Endothelial cell (in vitro differentiated cells): ENCODE data around the gene TCTA. TPM values are rescaled to one million over a fixed set of nuclear protein-coding genes. Genes with fewer than 3 reads are reported as not detected.

Source experiments
- DNase-seq: peaks from one replicate; pipeline ENCODE4 v3.0.0; 2021; ENCODE audit warnings: low spot score
- H3K27ac Mint-ChIP-seq: one replicate; pipeline ENCODE4 v1.8.0; 2021; ENCODE audit warnings: mixed read lengths, inconsistent platforms; ENCODE audit not compliant: unreplicated experiment
- H3K27me3 Mint-ChIP-seq: one replicate; pipeline ENCODE4 v1.8.0; 2021; ENCODE audit warnings: mild to moderate bottlenecking, moderate library complexity, mixed read lengths, inconsistent platforms; ENCODE audit not compliant: unreplicated experiment
- H3K36me3 Mint-ChIP-seq: one replicate; pipeline ENCODE4 v1.8.0; 2021; ENCODE audit warnings: mild to moderate bottlenecking, low read depth, mixed read lengths, inconsistent platforms; ENCODE audit not compliant: unreplicated experiment
- H3K4me1 Mint-ChIP-seq: one replicate; pipeline ENCODE4 v1.8.0; 2021; ENCODE audit warnings: mild to moderate bottlenecking, mixed read lengths, inconsistent platforms; ENCODE audit not compliant: unreplicated experiment
- H3K4me3 Mint-ChIP-seq: one replicate; pipeline ENCODE4 v1.8.0; 2021; ENCODE audit warnings: mild to moderate bottlenecking, mixed read lengths, inconsistent platforms; ENCODE audit not compliant: unreplicated experiment
- H3K9me3 Mint-ChIP-seq: one replicate; pipeline ENCODE4 v1.8.0; 2021; ENCODE audit warnings: mixed read lengths, inconsistent platforms; ENCODE audit not compliant: unreplicated experiment
- CTCF ChIP-seq: fragments of 200-600 bp; sonication (generic); IDR thresholded peaks from one replicate; pipeline ENCODE4 v1.5.0; 2021; ENCODE audit warnings: antibody characterized with exemption; ENCODE audit not compliant: unreplicated experiment
- total RNA-seq: library from RNA; stranded (reverse); fragmentation: NEBNext Ultra II Directional; extraction: Animal tissue kit (Norgen Biotek cat#: 25700); gene quantifications from one replicate; pipeline ENCODE4 v1.2.1, GENCODE V29; 2021; ENCODE audit not compliant: unreplicated experiment

TCTA gene
- total RNA-seq, 1 donor from 2014 or later: 17.3 TPM

- Mint-ChIP-seq H3K9me3 (no peaks in the 10 kb centered on the region), H3K36me3 (peaks cover 18% of the 10 kb centered on the region), H3K27me3 (peaks cover 18% of the 10 kb centered on the region), H3K4me3 (peak overlapping the region; percentile 91), H3K4me1 (peaks cover 24% of the 10 kb centered on the region), H3K27ac (no peak overlapping the region)
- TF ChIP-seq CTCF: no peak
- peak; percentile 15 for DNase-seq
Measured at GRCh38 chr3:49421890-49422378, 9.7 kb downstream of the TCTA start.

- peak; percentile 59 for DNase-seq
- Mint-ChIP-seq H3K4me3 (peak within 1 kb of the TSS; percentile 91), H3K27ac (no peak within 1 kb of the TSS)
Measured at GRCh38 chr3:49422379-49423248, 10.4 kb downstream of the TCTA start, which contains the start of gene AMT. Gene AMT, minus strand, starts transcription at chr3:49422473. Its CDS starts 23 bp downstream, at chr3:49422450.

GRCh38 chr3:49424816-49425215 lies 12.6 kb downstream of the TCTA start:
- Mint-ChIP-seq H3K27ac (no peak overlapping the region), H3K36me3 (peaks cover 14% of the 10 kb centered on the region), H3K27me3 (peaks cover 18% of the 10 kb centered on the region), H3K9me3 (no peaks in the 10 kb centered on the region), H3K4me1 (peaks cover 29% of the 10 kb centered on the region), H3K4me3 (peak overlapping the region; percentile 19)
- DNase-seq: no peak
- TF ChIP-seq CTCF: no peak

More at GRCh38 chr3:49422379-49423248, 10.4 kb downstream of the TCTA start, which contains the start of gene AMT:
- TF ChIP-seq CTCF: no peak
- H3K36me3 Mint-ChIP-seq: peaks cover 18% of the 10 kb centered on the region
- peaks cover 24% of the 10 kb centered on the region for H3K4me1 Mint-ChIP-seq
- H3K27me3 Mint-ChIP-seq: peaks cover 18% of the 10 kb centered on the region
- no peaks in the 10 kb centered on the region for H3K9me3 Mint-ChIP-seq

GRCh38 chr3:49427586-49427985 lies 15.4 kb downstream of the TCTA start:
- no peak overlapping the region for H3K27ac Mint-ChIP-seq
- peak overlapping the region; percentile 93 for H3K4me3 Mint-ChIP-seq
- H3K27me3 Mint-ChIP-seq: peaks cover 15% of the 10 kb centered on the region
- H3K36me3 Mint-ChIP-seq: peaks cover 14% of the 10 kb centered on the region
- H3K9me3 Mint-ChIP-seq: no peaks in the 10 kb centered on the region
- TF ChIP-seq CTCF: no peak
- peaks cover 19% of the 10 kb centered on the region for H3K4me1 Mint-ChIP-seq
- DNase-seq: no peak

GRCh38 chr3:49428752-49429080 lies 16.5 kb downstream of the TCTA start:
- Mint-ChIP-seq H3K36me3 (peaks cover 10% of the 10 kb centered on the region), H3K27me3 (peaks cover 6% of the 10 kb centered on the region), H3K4me3 (peak overlapping the region; percentile 93), H3K4me1 (peaks cover 13% of the 10 kb centered on the region), H3K9me3 (no peaks in the 10 kb centered on the region), H3K27ac (peak overlapping the region; percentile 58)
- DNase-seq: no peak
- TF ChIP-seq CTCF: no peak
